Measurements from ENCODE around the gene KCNK4. TPM values are rescaled to one million over a fixed set of nuclear protein-coding genes. Genes with fewer than 3 reads are reported as not detected.

Gene KCNK4
- total RNA-seq, 4 donors from 2014 or later: 0.61 to 0.76 TPM; not detected in 2

DNA sequence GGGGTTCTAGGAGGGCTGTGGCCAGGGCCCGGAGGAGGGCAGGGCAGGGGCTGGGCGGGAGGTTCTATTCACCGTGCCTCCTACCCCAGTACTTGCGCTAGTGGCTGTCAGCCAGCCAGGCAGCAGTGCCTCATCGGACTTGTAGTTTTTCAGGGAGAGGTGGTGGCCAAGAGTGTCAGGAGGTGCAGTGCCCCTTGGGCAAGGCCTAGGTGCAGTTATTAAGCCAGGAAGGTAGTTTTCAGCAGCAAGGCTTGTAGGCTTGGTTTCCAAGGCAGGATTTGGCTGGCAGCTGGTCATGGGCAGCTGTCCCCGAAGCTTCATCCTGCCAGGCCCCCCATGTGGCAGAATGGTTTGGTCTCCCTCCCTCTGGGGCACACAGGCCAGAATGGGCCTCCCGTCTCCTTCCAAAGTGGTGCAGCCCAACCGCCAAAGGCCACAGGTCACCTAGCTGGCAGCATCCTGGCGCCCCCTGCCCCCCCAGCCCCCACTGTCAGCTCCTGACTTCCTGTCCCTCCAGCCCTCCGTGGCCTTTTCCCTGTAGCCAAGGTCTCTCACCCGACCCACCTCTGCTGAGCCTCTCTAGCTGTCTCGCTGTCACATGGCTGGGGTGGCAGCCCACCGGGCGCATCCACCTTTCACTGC lies 57.4 kb downstream of the KCNK4 start:
- Histone ChIP-seq H3K27me3 (no peaks in the 10 kb centered on the region), H3K36me3 (no peaks in the 10 kb centered on the region), H3K9me3 (no peaks in the 10 kb centered on the region), H3K4me3 (no peak overlapping the region), H3K4me1 (no peaks in the 10 kb centered on the region), H3K27ac (no peak overlapping the region)
- intact Hi-C loops (cut with DNase I; ENCODE audit: low total_unique reads): no loop called here
- DNase-seq: no peak
- no peak for TF ChIP-seq CTCF (IDR thresholded peaks at IDR 0.05)
- no peak for TF ChIP-seq POLR2A (IDR thresholded peaks at IDR 0.05)

DNA sequence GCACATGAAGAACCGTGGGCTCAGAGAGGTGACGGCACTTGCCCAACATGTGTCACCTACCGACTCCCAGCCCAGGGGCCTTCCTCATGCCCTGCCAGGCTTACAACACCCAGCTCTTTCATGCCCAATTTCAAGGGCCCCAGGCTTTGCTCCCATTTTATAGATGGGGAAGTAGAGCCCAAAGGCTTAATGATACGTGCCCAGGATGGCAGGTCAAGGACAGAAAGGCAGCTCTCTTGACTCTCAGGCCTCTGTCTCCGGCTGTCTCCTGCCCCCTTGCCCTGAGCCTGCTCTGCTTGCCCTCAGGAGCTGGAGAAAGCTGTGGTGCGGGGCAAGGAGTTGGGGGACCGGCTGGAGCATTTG lies 57.9 kb downstream of the KCNK4 start:
- no peaks in the 10 kb centered on the region for H3K27me3 ChIP-seq
- intact Hi-C loops (cut with DNase I; ENCODE audit: low total_unique reads): no loop called here
- H3K4me3 ChIP-seq: no peak overlapping the region
- no peak for DNase-seq
- H3K27ac ChIP-seq: no peak overlapping the region
- no peaks in the 10 kb centered on the region for H3K4me1 ChIP-seq
- no peaks in the 10 kb centered on the region for H3K9me3 ChIP-seq
- TF ChIP-seq POLR2A (IDR thresholded peaks at IDR 0.05) (no peak), CTCF (IDR thresholded peaks at IDR 0.05) (no peak)
- H3K36me3 ChIP-seq: no peaks in the 10 kb centered on the region

- Histone ChIP-seq H3K4me3 (no peak overlapping the region), H3K4me1 (no peaks in the 10 kb centered on the region), H3K9me3 (no peaks in the 10 kb centered on the region), H3K36me3 (no peaks in the 10 kb centered on the region), H3K27me3 (no peaks in the 10 kb centered on the region), H3K27ac (no peak overlapping the region)
- no peak for TF ChIP-seq CTCF (IDR thresholded peaks at IDR 0.05)
- no peak for TF ChIP-seq POLR2A (IDR thresholded peaks at IDR 0.05)
- DNase-seq: no peak
- intact Hi-C loops (cut with DNase I; ENCODE audit: low total_unique reads): no loop called here
These were observed 58.3 kb downstream of the KCNK4 start for GRCh38 chr11:64349404-64349803.

Small RNAs within 50 kb of the gene (microRNA-seq; reads per million reads assigned to microRNA genes)
- not detected for gene MIR7155 (ENCODE audit: borderline microRNAs expressed, borderline replicate concordance)

Small RNAs within 50 kb of the gene (small RNA-seq; reads per million reads assigned to genes)
- gene MIR7155 (not detected), gene RF00019 (not detected)

Other genes starting within 250 kb of the KCNK4 start
- 10 to 100 TPM in 1 of 4 donors, 1 to 10 TPM in 3; 1.8 to 27.1 (median 6.6) TPM for gene MACROD1, start 125.2 kb upstream of the KCNK4 start, total RNA-seq
- 100 to 1,000 TPM in 1 of 4 donors, 10 to 100 TPM in 3; 20.9 to 101 (median 83.8) TPM for gene STIP1, start 105.1 kb upstream of the KCNK4 start, total RNA-seq
- 10 to 100 TPM in 2 of 4 donors, 1 to 10 TPM in 2; 3.1 to 50.3 (median 9.3) TPM for gene FERMT3, start 84.6 kb upstream of the KCNK4 start, total RNA-seq
- gene TRPT1, start 65.1 kb upstream of the KCNK4 start, total RNA-seq: 10 to 100 TPM in 3 of 4 donors, 1 to 10 TPM in 1; 7.2 to 42.9 (median 18.7) TPM
- gene NUDT22, start 65.0 kb upstream of the KCNK4 start, total RNA-seq: 10 to 100 TPM; 10.8 to 44.9 (median 34.0) TPM
- 10 to 100 TPM in 2 of 4 donors, 1 to 10 TPM in 1, not detected in 1; 7.9 to 28.6 (median 16.6) TPM for gene DNAJC4, start 60.8 kb upstream of the KCNK4 start, total RNA-seq
- 100 to 1,000 TPM in 1 of 4 donors, 10 to 100 TPM in 3; 20.0 to 120 (median 26.0) TPM for gene VEGFB, start 56.7 kb upstream of the KCNK4 start, total RNA-seq
- gene FKBP2, start 50.2 kb upstream of the KCNK4 start, total RNA-seq: 10 to 100 TPM; 22.3 to 74.0 (median 37.7) TPM
- gene PPP1R14B, start 44.4 kb upstream of the KCNK4 start, total RNA-seq: 10 to 100 TPM in 3 of 4 donors, 1 to 10 TPM in 1; 9.5 to 63.4 (median 28.3) TPM
- gene PLCB3, start 39.8 kb upstream of the KCNK4 start, total RNA-seq: 10 to 100 TPM in 3 of 4 donors, 1 to 10 TPM in 1; 10.0 to 39.5 (median 21.8) TPM
- gene BAD, start 6.6 kb upstream of the KCNK4 start, total RNA-seq: 10 to 100 TPM; 54.8 to 72.9 (median 62.0) TPM
- 10 to 100 TPM in 2 of 4 donors, 1 to 10 TPM in 1, under 1 TPM in 1; 0.51 to 32.3 (median 10.6) TPM for gene GPR137, start 5.5 kb upstream of the KCNK4 start, total RNA-seq
- gene CATSPERZ, start 9.1 kb downstream of the KCNK4 start, total RNA-seq: not detected
- 10 to 100 TPM; 12.1 to 49.2 (median 17.5) TPM for gene ESRRA, start 14.2 kb downstream of the KCNK4 start, total RNA-seq
- 100 to 1,000 TPM; 200 to 462 (median 323) TPM for gene TRMT112, start 26.3 kb downstream of the KCNK4 start, total RNA-seq
- 100 to 1,000 TPM in 3 of 4 donors, 10 to 100 TPM in 1; 97.1 to 156 (median 113) TPM for gene PRDX5, start 26.8 kb downstream of the KCNK4 start, total RNA-seq
- 1 to 10 TPM in 3 of 4 donors, under 1 TPM in 1; 0.29 to 5.7 (median 2.9) TPM for gene CCDC88B, start 48.9 kb downstream of the KCNK4 start, total RNA-seq
- gene RPS6KA4, start 67.9 kb downstream of the KCNK4 start, total RNA-seq: 10 to 100 TPM in 3 of 4 donors, 1 to 10 TPM in 1; 2.4 to 37.4 (median 29.3) TPM